ENCODE data around the gene NHP2. TPM values are rescaled to one million over a fixed set of nuclear protein-coding genes. Genes with fewer than 3 reads are reported as not detected.
A peak's percentile ranks its signal among the peaks of the same experiment; 100 is the strongest.

Gene NHP2
- total RNA-seq, 4 donors from 2014 or later: 75.8 to 278 (median 210) TPM

DNA sequence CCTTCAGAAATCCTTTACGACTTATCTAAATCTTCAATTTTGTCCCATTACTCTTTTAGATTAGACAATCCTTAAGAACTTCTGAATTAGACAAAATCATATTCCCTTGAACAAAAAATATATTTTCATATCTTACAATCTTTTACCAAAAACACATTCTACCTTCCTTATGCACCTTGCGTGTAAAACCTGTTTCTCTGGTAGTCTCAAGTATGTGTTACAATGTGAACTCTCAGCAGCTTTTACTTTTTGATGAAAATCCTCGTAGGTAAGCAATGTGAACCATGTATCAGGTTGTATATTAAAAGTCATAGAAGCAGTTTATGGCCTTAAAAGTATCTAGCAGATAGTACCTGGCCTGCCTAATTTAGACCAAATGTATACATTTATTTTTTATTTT, 20.8 kb upstream of the NHP2 start:
- Histone ChIP-seq H3K27me3 (no peaks in the 10 kb centered on the region), H3K9me3 (no peaks in the 10 kb centered on the region), H3K27ac (no peak overlapping the region), H3K36me3 (no peaks in the 10 kb centered on the region), H3K4me3 (no peak overlapping the region), H3K4me1 (no peaks in the 10 kb centered on the region)
- WGBS: 88% methylated on average over 3 of the region's 3 CpGs
- no peak for DNase-seq (ENCODE audit: low spot score in 2 of 2)
- TF ChIP-seq POLR2AphosphoS5 (IDR thresholded peaks at IDR 0.05) (no peak), EP300 (IDR thresholded peaks at IDR 0.05) (no peak), POLR2A (IDR thresholded peaks at IDR 0.05) (no peak), CTCF (IDR thresholded peaks at IDR 0.05) (no peak)

DNA sequence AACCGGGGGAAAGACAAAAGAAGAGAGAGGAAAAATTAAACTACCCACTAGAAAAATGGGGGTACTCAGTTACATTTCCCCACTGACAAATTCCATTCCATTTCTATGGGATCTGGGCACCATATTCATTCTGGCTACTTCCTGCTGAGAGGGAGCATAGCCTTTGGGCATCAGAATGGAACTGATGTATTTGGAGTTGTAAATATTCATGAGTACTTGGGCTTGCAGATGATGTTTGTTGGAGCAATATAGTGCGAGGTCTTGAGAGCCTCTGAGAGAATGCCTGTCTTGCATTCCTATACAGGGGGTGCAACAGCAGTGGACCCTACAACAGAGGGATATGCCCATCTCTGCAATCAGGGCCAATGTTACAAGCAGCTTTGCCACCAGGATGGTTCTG, 16.8 kb upstream of the NHP2 start:
- no peaks in the 10 kb centered on the region for H3K9me3 ChIP-seq
- H3K4me1 ChIP-seq: no peaks in the 10 kb centered on the region
- no peak overlapping the region for H3K27ac ChIP-seq
- WGBS: 92% methylated on average over 2 of the region's 2 CpGs
- peaks cover 5% of the 10 kb centered on the region for H3K27me3 ChIP-seq
- H3K36me3 ChIP-seq: no peaks in the 10 kb centered on the region
- no peak overlapping the region for H3K4me3 ChIP-seq
- DNase-seq (ENCODE audit: low spot score in 2 of 2): no peak
- TF ChIP-seq POLR2AphosphoS5 (IDR thresholded peaks at IDR 0.05): no peak
- TF ChIP-seq POLR2A (IDR thresholded peaks at IDR 0.05): no peak
- TF ChIP-seq EP300 (IDR thresholded peaks at IDR 0.05): no peak
- TF ChIP-seq CTCF (IDR thresholded peaks at IDR 0.05): no peak

DNA sequence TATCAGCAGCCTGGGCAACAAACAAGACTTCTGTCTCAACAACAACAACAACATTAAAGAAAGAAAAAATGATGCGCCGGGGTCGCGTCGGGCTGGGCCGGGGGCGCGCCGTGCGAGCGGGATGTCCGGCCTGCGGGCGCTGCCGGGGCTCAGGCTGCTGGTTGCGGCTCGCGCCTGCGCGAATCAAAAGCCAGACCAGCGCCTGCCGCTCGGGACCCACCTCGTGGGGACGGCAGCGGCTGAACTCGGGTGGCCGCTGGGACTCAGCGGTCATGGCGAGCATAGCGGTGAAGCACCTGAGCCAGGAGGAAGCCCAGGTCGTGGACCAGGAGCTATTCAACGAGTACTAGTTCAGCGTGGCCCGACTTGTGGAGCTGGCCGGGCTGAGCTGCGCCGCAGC, 11.9 kb upstream of the NHP2 start:
- H3K9me3 ChIP-seq: no peaks in the 10 kb centered on the region
- WGBS: 67% methylated on average over 29 of the region's 38 CpGs
- peaks cover 30% of the 10 kb centered on the region for H3K27me3 ChIP-seq
- H3K36me3 ChIP-seq: no peaks in the 10 kb centered on the region
- peaks cover 9% of the 10 kb centered on the region for H3K4me1 ChIP-seq
- TF ChIP-seq POLR2AphosphoS5 (IDR thresholded peaks at IDR 0.05) (no peak), CTCF (IDR thresholded peaks at IDR 0.05) (no peak), POLR2A (IDR thresholded peaks at IDR 0.05) (no peak), EP300 (IDR thresholded peaks at IDR 0.05) (no peak)
- no peak overlapping the region for H3K4me3 ChIP-seq
- peak in 1 of 2 donors; percentile 49 for DNase-seq (ENCODE audit: low spot score in 2 of 2)
- H3K27ac ChIP-seq: no peak overlapping the region

- H3K4me3 ChIP-seq: peak overlapping the region; percentile 12
- TF ChIP-seq POLR2A (IDR thresholded peaks at IDR 0.05): no peak
- TF ChIP-seq CTCF (IDR thresholded peaks at IDR 0.05): peak; percentile 96 to 99
- H3K4me1 ChIP-seq: peaks cover 9% of the 10 kb centered on the region
- H3K27ac ChIP-seq: no peak overlapping the region
- WGBS: 15% methylated on average over 23 of the region's 33 CpGs
- H3K9me3 ChIP-seq: no peaks in the 10 kb centered on the region
- H3K27me3 ChIP-seq: peaks cover 30% of the 10 kb centered on the region
- H3K36me3 ChIP-seq: no peaks in the 10 kb centered on the region
- peak; percentile 90 to 92 for DNase-seq (ENCODE audit: low spot score in 2 of 2)
Measured at GRCh38 chr5:178163772-178164735, 10.4 kb upstream of the NHP2 start.

- H3K27me3 ChIP-seq: peaks cover 30% of the 10 kb centered on the region
- peaks cover 9% of the 10 kb centered on the region for H3K4me1 ChIP-seq
- H3K36me3 ChIP-seq: no peaks in the 10 kb centered on the region
- H3K9me3 ChIP-seq: no peaks in the 10 kb centered on the region
- H3K27ac ChIP-seq: no peak overlapping the region
- 74% methylated on average over 9 of the region's 9 CpGs for WGBS
- peak in 1 of 2 donors; percentile 36 for DNase-seq (ENCODE audit: low spot score in 2 of 2)
- H3K4me3 ChIP-seq: no peak overlapping the region
- no peak for TF ChIP-seq EP300 (IDR thresholded peaks at IDR 0.05)
- TF ChIP-seq POLR2A (IDR thresholded peaks at IDR 0.05): no peak
- TF ChIP-seq CTCF (IDR thresholded peaks at IDR 0.05): no peak
Measured at GRCh38 chr5:178162481-178162880, 8.8 kb upstream of the NHP2 start.

Measured in suprapubic skin (tissue), 4 donors.